Measurements from ENCODE around the gene MRPL36.
"Not testable (repeated sequence)": the region's sequence is repeated elsewhere in the genome, so short reads cannot be mapped to it uniquely, and the experiment has no call there.

MRPL36 gene

DNA sequence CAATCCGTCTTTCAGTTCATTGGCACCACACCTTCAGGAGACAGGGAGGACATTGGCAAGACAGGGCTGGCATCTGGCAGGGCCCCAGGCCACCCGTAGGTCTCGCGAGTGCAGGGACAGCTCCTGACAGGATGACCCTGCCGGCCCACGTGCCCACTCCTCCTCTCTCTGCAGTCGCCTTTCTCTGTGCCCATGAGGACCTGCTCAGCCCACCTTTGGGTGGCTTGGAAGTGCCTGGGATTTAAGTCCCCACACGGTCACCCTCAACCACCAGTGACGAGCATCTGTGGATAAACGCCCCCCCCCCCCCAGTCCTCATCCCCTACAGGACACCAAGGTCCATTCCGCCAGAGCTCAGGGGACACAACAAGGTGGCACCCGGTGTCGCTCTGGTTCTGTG lies 4.1 kb downstream of the MRPL36 start:
- DNase-seq: no peak

DNA sequence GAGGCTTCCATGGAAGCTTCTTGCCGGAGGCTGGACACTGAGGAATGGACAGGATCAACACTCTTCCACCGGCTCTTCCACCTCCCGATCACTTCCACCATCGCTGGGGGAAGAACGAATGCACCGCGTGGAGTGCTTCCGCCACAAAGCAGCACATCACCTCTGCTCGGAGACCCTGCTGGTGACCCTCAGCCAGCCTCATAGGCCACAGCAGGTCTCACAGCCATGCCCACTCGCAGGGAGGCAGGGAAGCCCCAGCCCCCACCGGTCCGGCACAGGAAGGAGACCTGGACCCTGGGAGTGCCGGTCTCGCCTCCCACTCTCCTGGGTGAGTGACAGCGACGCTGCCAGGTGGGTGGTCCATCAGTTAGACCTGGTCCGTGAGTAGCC lies 4.7 kb downstream of the MRPL36 start:
- DNase-seq: no peak

DNA sequence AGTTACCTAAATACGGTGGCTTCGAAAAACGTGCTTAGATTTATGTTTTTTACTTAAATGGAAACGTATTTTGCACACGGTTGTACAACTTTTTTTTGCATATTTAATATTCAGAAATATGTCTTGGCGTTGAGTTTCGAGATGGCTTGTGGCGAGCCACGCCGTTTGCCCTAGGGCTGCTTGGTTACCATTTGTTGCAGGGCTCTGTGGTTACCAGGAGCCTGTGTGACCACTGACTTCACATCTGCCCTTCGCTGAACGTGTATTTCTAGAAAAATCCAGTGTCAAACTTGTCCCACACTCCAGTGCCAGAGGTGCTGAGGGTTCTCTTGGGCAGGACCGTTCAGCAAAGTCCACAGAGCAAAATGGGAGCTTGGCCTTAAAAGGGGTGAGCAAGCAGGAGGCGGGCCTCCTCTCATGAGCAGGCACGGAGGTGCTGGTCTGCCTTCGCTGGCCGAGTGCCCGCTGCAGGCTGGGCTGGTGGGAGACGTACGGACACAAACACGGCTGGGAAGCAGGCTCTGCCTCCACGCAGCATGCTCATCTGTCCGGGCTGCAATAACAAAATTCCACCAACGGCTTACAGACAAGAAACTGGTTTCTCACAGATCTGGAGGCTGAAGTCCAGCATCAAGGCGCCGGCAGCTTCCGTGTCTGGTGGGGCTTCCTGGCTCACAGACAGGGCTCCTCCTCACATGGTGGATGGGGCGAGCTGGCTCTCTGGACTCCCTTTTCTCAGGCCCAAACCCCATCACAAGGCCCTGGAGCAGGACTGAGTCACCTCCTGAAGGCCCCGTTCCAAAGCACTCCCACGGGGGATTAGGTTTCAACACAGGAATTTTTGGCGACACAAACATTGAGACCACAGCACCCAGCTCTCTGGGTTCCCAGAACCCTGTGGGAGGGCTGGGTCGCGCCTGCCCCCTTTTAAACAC lies 5.4 kb downstream of the MRPL36 start:
- DNase-seq: no peak

DNA sequence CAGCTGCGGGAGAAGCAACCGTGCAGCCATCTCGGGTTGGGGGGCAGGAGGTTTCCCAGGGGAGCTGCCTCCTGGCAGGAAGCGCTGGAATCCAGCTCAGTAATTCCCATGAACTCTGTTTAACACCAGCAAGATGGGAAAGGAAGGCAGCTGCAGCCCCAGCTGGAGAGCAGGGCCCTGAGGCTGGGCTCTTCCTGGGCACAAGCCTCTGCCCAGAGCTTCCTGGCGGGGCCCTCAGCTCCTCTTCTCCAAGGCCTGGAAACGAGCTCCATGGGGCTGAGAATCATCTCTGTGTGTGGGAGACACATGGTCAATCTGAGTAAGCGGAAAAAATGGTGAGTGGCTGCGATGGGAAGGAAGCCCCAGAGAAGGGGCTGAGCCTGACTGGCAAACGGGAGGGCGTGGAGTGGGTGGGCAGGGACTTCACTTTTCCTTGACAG lies 6.3 kb downstream of the MRPL36 start:
- no peak for DNase-seq

DNA sequence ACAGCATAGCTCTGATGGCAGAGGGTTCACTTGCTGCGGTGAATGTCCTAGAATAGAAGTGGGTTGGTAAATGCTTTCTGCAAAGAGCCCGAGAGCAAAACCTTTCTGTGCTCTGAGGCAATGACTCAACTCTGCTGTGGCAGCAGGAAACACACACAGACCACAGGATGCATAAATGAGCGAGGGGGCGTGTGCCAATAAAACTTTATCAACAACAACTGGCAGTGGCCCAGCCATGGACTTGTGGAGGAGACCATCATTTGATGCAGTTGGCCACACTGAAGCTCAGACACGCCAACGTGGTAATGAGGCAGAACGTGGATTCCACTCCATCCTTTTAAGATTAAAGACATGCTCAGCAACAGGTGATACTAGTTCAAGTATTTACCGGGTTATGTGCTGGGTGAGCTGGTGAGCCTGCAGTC lies 6.8 kb downstream of the MRPL36 start:
- no peak for DNase-seq

DNA sequence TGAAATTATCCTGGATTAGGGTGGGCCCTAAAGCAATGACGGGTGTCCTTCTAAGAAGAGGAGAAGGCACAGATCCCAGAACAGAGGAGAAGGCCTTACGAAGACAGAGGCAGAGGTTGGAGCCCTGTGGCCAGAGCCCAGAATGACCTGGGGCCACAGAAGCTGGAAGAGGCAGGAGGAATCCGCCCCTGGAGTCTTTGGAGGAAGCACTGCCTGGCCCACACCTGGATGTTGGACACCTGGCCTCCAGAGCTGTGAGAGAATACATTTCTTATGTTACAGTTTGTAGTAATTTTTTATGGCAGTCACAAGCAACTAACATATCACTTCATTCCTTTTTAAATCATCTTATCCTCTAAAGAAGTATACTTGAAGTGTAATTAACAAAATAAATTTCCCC lies 8.5 kb downstream of the MRPL36 start:
- no peak for DNase-seq

DNA sequence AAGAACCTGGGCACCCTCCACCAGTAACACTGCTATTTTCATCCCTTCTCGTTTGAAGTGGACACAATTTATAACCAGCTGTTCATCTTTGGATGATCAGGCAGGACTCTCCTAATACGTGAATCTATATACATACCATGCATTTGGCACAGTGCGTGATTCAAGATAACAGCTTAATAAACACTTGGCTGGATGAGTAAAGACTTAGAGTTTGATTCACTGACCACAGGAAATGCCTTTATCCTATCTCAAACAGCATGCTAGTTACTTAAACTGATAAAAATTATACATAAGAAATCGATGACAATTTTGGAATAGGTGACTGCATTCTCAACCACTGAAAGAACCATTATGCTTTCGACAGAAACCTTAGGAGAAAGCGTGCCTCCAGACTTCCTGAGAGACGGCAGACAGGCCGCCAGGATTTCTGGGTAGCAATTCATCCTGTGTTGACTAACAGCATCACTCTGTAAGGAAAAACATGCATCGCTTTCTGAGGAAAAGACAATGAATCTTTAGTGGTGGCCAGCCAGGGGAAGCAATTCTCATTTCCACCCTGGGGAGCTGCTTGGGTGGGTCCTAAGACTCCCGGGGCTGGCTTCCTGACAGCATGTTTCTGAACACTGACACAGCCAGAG lies 9.7 kb downstream of the MRPL36 start:
- DNase-seq: no peak

DNA sequence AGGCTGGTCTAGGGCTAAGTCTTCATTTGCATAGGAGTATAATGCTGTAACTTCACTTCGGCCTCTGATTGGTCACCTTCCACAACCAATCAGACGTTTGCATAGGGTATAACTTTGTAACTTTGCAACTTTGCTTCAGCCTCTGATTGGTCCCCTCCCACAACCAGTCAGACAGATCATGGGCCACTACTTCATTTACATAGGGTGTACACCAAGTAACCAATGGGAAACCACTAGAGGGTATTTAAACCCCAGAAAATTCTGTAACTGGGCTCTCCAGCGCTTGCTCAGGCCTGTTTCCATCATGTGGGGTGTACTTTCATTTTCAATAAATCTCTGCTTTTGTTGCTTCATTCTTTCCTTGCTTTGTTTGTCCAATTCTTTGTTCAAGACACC lies 10.2 kb downstream of the MRPL36 start:
- not testable (repeated sequence) for DNase-seq

DNA sequence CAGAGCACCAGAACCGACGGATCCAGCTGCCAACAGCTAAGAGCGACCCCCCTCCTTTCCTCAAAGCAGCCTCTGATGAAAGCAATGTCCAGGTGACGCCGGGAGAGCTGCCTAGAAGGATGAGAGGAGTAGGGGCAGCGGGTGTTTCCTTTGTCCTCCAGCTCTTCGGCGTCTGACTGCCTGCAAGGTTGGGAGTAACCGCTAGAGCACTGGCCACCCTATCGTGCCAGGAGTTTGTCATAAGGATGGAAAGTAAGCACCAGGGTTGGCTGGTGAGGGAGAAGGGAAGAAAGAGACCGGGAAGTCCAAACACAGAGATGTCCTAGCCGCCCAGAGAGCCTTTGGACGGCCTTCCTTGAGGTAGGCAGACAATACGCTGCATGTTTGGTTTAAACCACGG lies 10.8 kb downstream of the MRPL36 start:
- DNase-seq: no peak

DNA sequence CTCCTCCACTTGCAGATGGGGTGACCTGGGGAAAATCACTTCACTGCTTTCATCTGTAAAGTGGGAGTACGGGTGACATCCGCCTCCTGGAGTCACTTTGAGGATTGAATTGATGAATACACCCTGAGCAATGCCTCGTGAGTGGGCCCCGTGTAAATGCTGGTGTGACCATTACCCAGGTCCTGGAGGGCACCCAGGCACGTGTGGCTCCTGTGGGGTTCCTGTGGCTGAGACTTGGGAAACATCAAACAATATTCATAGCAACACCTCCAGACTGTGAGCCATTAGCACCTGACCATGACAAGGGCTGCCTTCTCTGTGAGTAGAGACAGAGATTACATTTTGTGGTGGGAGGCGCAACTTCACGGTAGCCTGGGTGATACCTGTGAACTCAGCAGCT lies 11.4 kb downstream of the MRPL36 start:
- no peak for DNase-seq

DNA sequence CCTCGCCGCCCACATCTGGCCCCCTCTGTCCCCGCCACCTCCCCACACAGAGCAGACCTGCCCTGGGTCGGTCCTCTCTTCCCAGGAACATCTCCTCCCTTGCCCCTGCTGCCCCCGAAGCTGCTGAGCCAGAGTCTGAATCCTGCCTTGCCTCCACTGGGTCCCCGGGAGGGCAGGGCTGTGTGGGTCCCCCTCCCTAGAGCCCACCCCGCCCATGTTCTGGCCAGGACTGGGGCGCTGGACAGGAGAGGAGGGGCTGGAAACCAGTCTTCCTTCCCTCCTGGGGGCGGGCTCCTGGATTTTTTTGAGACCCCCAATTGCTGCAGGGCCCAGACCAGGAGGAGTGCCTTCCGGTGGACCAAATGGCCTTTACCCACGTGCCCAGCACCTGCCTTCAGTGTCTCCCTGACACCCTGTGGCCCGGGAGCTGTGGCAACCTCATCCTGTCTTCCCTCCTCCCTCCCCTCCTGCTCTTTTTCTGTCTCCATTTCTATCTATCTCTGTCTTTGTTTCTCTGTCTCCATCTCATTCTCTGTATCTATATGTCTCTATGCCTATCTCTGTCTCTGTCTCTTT lies 12.1 kb downstream of the MRPL36 start:
- DNase-seq: no peak

DNA sequence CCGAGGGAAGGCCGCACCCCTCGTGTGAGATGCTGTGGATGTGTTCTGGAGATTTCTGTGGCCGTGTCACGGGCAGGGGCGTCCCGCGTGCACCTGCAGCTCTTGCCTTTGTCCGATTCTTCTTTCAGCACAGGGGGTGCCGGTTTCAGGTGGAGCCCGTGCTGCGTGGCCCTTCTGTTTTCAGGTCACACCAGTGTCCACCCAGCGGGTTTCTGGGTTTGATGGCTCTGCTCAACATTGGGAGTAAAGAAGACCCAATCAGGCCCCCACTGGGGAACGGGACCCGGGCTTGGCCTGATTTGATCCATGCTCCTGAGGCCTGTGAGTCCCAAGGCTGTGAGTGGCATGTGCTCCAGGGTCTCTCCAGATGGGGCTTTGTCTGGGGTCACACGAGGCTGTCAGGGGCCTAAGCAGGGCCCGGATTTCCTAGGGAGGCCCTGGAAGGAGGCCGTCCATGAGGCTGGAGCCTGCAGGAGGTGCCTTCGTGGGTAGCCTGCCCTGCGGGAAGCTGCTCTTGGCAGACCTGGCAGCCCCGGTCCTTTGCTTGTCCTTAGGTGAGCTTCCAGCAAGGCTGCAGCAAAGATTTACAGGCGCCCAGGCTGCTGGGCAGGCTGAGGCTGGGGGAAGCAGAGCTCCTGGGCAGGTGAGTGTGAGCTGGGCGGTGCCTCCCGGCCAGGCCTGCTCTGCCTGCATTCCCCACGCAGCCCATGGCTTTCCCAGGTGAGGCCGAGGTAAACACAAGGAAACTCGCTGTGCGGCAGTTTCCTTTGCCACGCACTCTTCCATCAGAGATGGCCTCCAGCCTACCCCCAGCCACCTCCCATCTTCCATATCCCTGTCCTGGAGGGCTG lies 12.8 kb downstream of the MRPL36 start:
- no peak for DNase-seq

DNA sequence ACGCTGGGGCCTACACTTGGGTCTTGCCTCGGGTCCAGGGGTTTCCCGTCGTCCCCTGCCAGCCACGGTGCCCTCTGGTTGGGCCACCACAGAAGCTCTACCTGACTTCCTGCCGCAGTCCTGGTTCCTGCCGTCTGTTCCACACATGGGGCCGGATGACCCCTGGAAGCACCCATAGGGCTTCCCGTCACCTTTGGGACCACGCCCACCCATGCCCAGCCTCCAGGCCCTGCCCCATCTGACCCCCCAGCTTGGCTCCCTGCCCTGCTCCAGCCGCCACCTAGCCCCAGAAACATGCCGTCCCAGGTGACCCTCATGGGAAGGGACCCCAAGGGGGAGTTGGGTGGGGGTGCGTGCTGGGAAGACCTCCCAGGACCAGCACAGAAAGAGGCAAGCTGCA lies 13.7 kb downstream of the MRPL36 start:
- DNase-seq: no peak

DNA sequence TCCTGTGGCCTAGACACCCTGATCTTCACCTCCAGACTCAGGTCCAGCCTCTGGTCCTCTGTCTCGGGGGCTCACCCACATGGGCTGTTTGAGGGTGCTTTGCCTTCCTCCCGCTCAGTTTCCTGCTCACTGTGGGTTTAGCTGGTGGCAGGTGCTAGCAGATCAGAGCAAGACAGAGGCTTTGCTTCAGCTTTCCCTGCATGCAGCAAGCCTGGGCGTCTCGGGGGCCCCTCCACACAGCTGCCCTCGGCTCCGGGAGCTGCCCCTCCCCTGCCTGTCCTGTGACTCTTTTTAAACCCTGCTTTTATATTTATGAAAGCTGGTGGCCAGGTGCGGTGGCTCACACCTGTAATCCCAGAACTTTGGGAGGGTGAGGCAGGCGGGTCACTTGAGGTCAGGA lies 14.6 kb downstream of the MRPL36 start:
- no peak for DNase-seq

DNA sequence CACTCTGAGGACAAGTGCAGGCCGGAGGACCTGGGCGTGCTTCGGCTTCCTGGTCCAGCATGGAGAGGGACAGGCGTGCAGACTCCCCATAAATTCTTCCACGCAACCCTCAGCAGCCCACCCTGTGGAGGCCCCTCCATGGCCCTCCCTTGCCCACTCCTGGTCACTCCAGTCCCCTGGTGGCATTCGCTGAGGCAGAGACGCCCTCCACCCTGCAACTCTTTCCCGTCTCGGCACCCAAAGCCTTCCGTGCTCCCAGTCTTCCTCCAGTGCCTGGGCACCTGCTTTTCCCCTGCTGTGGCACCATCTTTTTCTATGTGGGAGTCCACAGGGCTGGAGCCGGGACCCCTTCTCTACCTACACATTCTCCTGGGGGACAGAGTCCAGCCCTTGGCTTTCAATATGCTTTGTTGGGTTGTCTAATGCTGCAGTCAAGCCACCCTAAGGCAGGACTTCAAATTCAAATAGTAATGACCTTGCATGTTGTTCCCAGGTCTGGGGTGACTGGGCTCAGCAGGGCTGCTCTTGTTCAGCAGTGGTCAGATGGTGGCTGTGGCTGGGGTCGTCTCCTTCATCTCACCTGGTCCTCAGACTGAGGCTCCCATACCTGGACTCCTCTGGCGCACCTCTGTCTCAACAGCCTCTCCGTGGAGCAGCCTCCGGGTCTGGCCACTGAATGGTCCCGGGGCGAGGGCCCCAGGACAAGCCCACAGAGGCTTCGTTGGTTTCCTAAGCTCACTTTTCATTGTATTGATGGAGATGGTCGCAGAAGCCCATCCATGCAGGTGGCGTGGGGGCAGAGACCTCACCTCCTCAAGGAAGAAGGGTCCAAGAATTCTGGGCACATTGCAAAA lies 15.2 kb downstream of the MRPL36 start:
- no peak for DNase-seq

DNA sequence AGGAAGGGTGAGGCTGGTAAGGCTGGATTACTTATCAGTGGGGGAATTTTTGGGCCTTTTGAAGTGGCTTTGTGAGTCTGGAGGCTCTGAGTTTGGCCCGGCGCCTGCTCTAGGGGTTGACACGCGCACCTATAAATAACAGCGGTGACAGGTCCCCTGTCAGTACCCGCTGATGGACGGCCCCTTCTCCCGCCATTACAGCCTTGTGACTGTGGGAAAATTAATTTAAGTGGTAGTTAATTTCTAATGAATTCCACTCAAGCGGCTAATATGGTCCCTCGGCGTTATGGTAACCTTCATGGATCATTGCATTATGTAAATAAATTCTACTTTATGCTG lies 16.5 kb downstream of the MRPL36 start:
- peak; percentile 80 for DNase-seq

DNA sequence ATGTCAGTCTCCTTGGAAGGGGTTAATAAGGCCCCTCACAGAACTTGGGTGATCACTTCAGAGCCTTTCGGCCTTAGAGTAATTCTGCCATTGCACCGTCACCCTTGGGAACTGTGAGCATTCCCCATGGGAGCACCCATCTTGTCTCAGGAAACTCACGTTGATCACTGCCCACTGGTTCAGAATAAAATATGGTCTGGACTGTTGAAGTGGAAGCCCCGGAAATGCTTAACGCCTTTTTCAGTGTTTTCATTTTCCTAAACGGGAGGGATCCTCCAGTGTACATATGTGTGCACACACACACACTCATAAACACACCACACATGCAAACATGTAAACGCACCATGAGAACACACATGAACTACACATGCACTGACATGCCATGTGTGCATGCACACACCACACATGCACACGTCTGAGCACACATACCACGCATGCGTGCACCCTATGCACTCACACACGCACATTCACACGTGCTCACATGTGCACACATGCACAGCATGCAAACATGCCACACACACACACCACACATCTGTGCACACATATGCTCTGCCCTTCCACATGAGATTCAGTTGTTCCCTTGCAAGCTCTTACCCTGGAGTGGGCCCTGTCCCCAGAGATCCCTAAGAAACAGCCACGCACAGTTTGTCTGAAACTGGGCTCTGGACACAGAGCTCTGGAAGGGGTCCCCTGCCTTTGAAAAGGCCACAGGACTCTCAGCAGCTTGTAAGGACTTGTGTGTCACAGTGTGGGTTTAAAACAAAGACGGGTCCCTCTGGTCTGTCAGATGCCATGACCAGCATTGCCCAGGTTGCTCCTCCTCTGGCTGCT lies 17.0 kb downstream of the MRPL36 start:
- no peak for DNase-seq

DNA sequence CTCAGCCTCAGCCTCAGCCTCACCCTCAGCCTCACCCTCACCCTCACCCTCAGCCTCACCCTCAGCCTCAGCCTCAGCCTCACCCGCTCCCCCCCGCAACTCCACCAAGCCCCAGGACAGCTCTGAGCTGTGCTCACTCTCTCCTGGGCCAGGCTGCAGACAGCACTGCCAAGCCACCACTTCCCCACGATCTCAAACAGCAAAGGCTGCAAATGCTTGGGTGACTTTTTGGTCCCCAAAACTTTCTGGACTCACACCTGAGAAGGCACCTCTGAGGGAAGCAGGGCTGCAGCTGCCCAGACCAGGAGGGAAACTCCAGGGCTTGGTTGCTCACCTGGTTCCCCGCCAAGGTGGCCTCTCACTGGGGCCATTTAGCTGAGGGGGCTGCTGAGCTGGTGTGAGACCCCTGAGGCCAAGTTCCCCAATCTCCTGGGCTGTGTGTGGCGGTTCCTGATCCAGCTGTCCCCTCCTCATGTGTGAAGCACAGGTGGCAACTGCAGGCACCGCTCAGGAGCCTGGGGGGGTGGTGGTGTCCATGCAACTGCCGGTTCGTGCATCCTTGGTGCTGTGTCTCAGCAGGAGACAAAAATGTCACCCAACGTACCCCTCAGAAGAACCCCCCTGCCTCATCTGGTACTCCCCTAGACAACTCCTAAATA lies 17.8 kb downstream of the MRPL36 start:
- no peak for DNase-seq

DNA sequence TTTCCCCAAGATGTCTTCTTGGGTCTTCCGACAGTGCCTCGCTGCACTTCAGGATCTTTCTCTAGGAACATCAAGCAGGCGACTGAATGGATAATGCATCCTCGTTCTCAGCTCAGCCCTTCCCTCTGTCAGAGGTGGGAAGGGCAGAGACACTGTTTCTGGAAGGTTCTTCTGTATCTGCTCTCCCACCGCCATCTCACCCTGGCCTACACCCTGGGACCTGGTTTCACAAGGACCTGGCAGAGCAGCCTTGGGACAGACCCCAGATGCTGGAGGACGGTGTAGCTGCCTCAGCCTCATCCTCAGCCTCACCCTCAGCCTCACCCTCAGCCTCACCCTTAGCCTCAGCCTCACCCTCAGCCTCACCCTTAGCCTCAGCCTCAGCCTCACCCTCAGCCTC lies 18.5 kb downstream of the MRPL36 start:
- no peak for DNase-seq

DNA sequence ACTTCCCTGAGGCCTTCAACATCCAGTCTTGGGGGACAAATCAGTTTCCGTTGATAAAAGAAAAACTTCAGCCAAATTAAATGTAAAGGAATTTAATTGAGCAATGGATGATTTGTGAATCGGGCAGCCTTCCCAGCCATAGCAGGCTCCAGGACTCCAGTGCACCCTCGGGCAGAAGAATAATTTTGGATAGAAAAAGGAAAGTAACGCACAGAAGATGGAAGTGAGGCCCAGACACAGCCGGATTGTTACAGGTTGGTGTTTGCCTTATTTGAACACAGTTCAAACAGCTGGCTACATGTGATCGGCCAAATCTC lies 19.1 kb downstream of the MRPL36 start:
- DNase-seq: no peak

Measured in NCI-H1105 treated with DMSO at 0.1 percent for 48 hours (cell line).